ENCODE measurements around the gene ALG2.

GRCh38 chr9:99185934-99186333 lies 35.8 kb downstream of the ALG2 start:
- no peak for TF ChIP-seq CTCF (conservative IDR thresholded peaks at IDR 0.05; ENCODE audit: low read depth, low read length)
- no peak for TF ChIP-seq EZH2 (IDR thresholded peaks at IDR 0.05; ENCODE audit: borderline replicate concordance, low read depth, low read length, poor library complexity, severe bottlenecking)
